CD4-positive, alpha-beta T cell treated with Interleukin-15 for 1 hour (primary cell): ENCODE measurements around the gene GCC1.

Experiments used
- DNase-seq: peaks from one replicate; pipeline ENCODE4 v3.0.0-alpha.2; 2020

The GCC1 gene, protein sequence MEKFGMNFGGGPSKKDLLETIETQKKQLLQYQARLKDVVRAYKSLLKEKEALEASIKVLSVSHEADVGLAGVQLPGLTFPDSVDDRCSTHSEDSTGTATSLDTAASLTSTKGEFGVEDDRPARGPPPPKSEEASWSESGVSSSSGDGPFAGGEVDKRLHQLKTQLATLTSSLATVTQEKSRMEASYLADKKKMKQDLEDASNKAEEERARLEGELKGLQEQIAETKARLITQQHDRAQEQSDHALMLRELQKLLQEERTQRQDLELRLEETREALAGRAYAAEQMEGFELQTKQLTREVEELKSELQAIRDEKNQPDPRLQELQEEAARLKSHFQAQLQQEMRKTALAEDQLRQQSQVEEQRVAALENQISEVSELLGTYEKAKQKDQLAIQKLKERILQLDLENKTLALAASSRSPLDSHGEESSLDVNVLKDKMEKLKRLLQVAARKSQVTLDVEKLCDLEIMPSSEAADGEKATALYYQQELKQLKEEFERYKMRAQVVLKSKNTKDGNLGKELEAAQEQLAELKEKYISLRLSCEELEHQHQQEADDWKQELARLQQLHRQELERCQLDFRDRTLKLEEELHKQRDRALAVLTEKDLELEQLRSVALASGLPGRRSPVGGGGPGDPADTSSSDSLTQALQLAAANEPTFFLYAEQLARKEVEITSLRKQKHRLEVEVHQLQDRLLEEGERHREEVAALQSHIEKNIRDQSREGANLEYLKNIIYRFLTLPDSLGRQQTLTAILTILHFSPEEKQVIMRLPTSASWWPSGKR

DNA sequence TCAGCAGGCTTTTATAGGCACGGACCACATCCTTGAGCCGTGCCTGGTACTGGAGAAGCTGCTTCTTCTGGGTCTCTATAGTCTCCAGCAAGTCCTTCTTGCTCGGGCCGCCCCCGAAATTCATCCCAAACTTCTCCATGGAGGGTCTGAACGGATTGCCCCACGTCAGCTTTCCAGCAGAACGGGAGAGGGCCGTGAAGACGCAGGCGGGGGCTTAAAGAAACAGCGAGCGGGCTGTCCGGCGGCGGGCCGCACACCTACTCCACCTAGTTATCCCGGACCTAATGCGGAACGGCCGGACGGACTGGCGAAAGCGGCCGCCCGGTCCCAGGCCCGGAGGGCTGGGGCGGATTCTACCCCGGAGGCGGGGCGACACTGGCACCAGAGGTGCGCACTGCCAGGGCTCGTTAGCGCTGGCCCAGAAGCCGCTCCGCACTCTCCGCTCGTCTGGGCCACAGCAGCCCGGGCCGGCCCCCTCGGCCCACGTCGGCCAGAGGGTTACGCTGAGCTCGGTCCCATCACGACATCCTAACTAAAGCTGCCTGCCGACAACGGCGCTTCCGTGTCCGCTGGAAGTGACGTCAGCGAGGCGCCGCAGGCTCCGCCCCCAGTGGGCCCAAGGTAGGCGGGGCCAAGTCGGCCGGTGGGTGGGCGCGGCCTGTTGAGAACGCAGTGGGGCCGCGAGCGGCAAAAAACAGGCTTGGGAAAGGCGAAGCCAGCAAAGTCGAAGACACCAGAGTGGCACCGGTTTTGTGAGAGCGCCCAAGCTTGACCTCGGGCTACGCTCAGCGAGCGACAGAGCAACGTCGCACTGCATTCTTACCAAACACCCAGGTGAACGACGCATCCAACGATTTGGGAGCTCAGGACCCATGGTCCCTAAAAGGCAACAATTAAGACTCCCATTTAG, at the start of gene GCC1:
TSS of gene GCC1 (minus strand) at position 553 of the 910 bp plus-strand sequence. CDS start at position 139, 414 bp downstream.
- peak; percentile 92 for DNase-seq

DNA sequence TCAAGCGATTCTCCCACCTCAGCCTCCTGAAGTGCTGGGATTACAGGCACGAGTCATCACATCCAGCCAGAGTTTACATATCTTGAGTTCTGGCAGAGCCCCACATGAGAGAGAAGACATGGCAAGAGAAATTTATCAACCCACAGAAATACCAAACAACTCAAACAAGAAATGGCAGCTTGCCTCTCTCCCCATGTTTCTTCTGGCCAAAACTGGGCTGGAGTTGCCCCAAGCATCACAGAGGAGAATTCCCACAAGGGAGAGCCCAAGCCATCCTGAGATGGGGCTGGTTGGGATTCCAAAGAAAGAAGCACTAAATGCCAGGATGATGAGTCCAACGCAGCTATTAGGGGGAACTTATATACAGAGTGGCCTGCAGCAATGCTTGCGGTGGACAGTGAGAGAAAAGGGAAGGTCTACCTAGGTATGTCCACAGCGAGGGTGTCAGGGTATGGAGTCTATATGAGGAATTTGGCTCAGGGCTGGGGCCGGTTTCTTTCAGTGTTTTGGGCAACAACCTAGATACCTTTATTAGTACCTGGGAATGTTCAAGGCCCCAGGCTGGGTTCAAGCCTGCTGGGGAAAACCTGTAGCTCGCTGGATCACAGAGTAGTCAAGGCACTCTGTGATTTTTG, 47.0 kb upstream of the GCC1 start:
- no peak for DNase-seq

DNA sequence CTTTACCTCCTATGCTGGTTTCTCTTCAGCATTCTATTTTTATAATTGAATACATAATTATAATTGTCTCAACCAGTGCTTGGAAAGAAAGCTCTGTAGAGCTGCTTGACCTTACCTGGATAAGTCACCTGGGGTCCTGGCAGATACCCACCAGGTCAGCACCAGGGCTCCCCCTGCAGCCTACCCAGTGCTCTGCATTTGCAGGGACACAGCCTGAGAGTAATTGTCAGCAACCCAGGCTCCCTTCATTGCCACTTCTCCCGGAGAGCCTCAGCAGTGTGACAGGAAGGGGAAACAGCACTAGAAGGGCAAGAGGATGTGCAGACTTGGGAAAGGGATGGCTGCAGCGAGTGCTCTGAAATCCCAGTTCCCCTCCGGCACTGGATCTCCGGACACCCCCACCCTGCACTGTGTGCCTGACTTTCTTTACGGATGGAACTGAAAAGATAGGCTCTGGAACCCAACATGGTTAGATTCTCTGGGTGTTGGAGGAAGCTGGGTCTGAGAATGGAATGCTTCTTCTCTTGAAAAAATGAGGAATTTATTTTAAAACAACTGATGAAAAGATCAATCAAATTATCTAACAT, 44.0 kb upstream of the GCC1 start:
- DNase-seq = no peak

DNA sequence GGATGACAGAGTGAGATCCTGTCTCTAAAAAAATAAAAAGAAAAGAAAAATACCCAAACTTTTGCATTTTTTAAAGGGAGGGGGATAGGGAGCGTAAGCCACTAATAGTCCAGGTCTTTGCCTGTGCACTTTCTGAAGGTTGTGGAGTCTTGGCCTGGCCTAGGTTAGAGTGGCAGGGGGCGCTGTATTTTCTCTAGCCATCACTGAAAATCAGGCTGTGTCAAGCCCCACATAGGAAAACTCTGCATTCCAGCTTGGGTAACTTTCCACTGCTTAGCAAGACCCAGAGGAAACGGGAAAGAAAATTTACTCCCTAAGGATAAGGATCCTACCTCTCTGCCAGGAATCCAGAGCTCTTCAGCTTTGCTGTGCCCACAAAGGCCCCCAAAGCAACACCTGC, 43.0 kb upstream of the GCC1 start:
- DNase-seq = no peak

DNA sequence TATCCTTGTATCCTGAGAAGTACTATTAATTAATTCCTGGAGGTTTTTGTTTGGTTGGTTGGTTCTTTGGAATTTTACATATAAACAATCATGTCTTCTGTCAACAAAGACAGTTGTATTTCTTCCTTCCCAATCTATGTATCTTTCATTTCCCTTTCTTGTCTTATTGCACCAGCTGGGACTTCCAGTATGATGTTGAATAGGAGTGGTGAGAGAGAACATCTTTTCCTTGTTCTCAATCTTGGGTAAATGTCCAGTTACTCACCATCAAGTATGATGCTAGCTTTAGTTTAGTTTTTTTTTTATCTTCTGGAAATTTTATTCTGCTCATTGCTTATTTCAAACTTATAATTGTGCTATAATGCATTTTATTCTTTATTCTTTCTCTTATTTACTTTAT, 39.9 kb upstream of the GCC1 start:
- DNase-seq = no peak

DNA sequence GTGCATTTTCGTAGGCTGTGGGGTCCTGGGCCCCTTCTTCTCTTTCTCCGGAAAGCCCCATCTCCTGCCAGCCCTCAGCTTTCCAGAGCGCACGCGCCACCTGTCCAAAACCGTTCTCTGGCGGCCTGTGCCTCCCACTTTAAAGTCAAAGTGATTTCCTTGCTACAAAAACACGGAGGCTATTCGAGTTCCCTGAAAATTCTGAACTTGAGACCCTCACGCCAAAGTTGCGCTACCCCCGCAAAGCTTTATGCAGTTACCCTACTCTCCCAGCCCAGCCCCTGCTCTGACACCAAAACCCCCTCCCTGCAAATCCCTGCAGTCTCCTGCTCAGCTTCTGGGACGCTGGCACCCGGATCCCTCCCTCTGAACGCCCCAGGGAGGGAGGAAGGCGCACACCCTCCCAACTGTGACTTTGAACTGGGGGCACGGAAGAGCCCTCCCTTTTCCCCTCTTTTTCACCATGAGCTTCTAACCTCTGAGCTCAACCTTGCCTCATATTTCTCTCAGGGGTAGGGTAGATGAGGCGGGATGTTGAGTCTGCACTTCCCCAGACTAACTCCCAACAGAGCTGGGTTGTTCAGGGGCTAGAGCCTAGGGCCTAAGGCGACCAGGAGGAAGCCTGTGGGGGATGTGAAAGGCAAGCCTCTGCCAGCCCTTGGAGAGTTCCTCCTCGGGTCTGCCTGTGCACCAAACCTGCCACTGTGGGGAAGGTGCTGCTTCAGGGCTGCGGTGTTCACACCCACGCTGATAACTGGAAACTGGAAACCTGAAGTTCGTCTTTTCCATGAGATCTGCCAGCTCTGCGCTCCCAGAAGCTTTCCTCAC, 35.2 kb upstream of the GCC1 start:
- no peak for DNase-seq

DNA sequence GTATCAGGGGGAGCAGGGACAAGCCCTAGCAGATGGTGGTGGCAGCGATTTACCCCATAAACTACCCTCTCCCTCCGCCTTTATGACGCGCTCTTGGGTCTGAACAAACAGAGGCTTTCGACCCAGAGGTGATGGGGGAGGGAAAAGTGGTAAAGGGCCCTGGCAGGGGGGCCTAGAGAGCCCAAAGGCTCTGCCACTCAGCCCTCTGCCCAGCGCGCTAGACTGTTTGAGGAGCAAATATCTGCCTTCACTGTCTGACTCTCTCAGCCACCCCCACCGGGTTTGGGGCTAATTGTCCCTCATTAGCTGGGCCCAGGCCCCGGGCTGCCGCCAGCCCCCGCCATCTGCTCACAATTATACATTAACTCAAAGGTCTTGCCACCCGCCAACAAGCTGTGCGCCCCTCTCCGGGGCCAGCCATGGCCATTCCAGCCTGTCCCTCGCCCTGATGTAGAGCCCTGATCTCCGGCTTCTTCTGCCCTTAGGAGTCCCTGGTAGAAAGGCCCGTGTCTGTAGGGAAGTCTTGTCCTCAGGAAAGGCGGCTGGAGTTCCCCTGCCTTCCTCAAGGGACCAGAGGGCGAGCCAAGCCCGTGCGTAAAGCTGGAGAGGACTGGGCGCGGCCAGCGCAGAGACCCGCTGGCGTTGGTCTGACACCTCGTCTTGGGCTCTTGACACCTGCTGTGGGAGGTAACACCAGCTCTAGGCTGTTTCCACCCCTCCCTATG, 34.4 kb upstream of the GCC1 start:
- DNase-seq = no peak

DNA sequence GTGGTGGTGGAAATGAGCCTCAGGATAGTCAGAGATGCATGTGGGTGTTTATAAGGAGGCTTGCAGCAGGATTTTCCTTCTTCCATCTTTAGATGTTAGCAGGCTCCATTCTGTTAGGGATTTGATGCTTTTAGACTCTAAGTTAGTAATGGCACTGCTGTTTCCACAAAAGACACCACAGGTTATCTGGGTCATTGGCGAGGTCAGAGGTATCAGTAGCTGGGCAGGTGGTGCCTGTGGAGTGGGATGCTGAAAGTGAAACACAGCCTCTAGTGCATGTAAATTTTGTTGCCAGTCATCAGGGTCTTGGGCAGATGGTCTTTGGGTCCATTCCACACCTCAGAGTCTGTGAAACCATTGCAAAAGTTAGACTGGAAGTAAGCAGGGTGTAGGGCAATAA, 33.4 kb upstream of the GCC1 start:
- no peak for DNase-seq

DNA sequence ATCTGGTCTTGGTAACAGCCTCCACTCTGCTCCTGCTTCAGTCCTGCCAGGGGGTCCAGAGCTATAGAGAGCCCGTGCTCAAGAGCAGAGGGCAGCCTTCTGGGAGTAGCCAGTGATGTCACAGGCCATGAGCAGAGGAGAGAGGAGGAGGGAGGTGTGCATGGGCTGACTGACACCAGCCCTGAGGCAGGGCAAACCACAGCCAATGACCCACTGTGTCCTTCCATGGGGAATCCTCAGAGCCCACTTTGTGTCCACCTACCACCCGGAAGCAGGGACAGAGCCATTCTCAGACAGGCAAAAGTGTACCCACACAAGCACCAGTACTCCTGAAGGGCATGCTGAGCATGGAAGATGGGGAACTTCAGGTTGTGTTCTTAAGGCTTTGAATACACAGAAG, 32.6 kb upstream of the GCC1 start, which contains the start of gene PAX4:
TSS of gene PAX4 (minus strand) at position 101 of the 400 bp plus-strand sequence. CDS start 2,214 bp downstream, outside the sequence.
- DNase-seq = no peak

DNA sequence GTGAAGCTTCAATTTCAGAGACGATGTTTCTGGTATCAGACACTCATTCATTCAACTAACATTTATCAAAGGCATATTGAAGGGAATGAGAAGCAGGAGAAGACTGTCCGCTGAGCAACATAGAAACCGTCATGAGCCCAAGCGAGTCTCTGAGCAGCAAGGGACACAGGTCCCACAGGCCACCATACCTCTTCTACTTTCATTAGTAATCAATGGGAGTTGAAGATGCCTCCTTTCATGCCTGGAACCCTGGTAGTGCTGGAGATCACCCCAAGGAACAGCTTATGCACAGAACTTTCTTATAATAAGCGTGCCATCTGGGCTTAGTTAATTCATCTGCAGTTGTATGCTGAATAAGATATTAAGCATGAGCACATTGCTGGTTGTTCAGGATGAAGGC, 31.3 kb upstream of the GCC1 start:
- no peak for DNase-seq

DNA sequence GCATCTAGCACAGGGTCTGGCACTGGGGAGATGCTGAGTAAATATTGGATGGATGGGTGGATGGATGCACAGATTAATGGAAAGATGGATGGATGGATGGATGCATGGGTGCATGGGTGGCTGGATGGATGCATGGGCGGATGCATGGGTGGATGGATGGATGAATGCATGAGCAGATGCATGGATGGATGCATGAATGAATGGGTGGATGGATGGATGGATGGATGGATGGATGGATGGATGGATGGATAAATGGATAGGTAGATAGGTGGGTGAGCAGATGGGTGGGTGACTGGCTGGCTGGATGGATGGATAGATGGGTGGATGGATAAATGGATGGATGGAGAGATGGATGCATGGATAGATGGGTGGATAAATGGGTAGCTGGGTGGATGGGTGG, 26.9 kb upstream of the GCC1 start:
- no peak for DNase-seq

DNA sequence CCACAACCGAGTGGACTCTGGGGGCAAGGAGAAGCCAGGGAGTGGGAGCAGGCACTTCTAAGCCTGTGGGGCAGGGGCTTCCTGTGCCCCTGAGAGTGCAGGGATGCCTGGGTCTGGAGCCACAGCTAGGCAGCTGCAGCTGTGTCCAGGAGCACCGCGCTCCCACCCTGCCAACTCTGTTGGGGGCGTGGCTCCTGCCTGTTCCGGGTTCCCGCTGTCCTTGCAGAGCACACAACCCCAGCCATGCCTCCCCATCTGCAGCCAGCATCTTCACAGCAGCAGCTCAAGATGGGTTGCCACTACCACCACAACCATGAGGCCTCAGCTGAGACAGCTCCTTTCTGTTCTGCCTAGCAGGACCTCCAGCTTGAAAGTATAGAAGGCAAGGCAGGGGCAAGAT, 23.9 kb upstream of the GCC1 start:
- DNase-seq = no peak

DNA sequence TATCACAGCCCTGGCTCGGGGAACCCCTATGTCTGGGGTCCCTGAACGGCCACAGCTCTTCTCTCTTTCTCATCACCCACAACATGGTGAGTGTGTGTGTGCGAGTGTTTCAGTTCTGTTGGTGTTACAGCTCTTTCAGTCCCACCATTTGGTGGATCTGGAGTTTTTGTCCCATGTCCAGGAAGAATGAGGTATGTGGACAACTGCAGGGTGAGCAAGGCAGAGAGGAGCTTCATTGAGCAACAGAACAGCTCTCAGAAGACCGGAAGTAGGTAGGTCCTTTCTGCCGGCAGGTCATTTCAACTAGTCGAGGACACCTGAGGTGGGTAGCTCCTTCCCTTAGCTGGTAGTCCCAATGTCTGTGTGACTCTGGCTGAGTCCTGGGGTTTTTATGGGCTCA, 23.1 kb upstream of the GCC1 start:
- DNase-seq = no peak

DNA sequence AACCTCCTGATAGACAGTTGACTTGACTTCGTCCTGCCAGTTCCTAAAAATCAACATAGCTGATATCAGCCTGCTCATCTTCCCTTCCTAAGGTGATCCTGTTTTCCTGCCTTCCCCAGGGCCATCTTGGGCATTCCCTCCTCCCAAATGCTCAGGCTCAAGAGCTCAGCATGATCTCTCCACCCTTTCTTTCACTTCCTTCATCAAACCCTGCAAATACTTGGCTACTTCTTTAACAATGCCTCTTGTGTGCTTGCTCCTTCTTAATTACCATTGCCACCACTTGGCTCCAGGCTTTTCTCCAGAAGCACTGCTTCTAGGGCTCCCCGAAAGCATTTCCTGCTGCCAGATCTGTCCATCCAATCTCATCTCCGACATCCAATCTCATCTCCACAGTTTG, 15.5 kb upstream of the GCC1 start:
- no peak for DNase-seq

DNA sequence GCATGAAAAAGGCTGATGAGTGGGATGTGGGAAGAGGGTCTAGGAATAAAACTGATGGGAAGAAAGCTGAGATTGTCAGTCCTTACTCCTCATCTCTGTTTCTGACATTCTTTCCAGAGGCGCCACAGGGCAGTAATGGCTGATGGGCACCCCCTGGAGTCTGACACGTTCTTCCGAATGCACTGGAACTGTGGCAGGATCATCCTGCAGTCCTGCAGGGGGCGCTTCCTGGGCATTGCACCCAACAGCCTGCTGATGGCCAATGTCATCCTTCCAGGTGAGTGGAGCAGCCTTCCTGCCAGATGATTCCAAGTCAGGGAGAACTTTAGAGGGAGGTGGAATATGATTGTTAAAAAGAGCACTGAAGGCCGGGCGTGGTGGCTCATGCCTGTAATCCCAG, 12.9 kb upstream of the GCC1 start:
- no peak for DNase-seq

DNA sequence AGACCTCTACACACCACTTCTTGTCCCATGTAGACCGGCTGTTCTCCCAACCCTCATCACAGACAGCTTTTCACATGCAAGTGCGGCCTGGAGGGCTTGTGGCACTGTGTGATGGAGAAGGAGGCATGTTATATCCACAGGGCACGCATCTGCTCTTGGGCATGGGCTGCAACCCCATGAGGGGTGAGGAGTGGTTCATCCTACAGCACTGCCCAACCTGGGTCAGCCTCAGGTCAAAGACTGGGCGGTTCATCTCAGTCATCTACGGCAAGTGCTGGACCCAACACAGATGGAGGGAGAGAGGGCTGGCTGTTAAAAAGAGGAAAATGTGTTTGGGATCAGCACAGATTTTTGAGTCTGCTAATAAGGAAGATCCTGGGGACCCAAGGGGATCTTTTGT, 10.3 kb upstream of the GCC1 start:
- DNase-seq = no peak

DNA sequence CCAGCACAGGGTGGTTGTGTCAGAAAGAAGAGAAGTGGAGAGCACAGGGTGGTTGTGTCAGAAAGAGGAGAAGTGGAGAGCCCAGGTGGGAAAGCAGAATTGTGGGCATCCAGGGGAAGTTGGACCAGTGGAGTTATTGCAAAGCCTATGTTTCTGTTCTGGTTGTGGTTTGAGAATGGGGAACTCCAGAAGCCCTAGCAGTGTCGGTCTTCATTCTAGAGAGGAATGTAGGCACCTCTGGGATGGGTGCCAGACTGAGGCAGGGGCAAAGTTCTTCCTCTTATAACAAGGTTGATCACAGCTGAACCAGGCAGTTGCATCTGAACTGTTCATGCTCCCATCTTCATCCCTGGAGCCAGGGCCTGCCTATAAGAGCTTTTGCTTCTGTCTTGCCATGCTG, 9.1 kb upstream of the GCC1 start:
- DNase-seq = peak; percentile 39

DNA sequence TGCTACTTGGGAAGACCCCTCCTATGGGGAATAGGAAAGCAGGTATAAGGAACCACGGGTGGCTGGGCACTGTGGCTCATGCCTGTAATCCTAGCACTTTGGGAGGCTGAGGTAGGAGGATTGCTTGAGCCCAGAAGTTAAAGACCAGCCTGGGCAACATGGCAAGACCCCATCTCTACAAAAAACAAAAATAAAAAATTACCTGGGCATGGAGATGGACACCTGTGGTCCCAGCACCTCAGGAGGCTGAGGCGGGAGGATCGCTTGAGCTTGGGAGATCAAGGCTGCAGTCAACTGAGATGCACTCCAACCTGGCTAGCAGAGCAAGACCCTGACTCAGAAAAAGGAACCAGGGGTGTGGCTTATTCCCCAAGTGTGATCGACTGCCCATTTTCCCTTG, 7.2 kb upstream of the GCC1 start:
- no peak for DNase-seq

DNA sequence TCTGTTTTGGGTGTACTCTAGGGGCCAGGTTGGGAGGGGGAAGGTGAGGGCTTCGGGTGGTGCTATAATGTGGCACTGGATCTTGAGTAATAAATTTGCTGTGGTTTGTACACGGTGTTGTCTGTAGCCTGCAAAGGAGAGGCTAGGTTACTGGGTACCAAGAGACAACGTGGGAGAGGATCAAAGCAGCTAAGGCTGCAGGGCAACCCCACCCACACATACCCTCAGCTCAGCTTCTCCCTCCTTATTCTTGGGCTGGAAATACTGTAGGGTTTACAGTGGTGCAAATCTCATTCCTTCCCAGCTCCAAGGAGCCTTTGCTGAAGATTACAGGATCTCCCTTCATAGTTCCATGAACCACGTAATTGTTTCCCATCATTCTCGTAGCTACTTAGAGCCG, 6.2 kb upstream of the GCC1 start:
- no peak for DNase-seq

DNA sequence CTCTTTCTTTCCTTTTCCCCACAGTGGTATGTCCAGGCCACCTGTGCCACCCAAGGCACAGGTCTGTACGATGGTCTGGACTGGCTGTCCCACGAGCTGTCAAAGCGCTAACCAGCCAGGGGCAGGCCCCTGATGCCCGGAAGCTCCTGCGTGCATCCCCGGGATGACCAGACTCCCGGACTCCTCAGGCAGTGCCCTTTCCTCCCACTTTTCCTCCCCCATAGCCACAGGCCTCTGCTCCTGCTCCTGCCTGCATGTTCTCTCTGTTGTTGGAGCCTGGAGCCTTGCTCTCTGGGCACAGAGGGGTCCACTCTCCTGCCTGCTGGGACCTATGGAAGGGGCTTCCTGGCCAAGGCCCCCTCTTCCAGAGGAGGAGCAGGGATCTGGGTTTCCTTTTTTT, 5.8 kb upstream of the GCC1 start:
- DNase-seq = no peak

DNA sequence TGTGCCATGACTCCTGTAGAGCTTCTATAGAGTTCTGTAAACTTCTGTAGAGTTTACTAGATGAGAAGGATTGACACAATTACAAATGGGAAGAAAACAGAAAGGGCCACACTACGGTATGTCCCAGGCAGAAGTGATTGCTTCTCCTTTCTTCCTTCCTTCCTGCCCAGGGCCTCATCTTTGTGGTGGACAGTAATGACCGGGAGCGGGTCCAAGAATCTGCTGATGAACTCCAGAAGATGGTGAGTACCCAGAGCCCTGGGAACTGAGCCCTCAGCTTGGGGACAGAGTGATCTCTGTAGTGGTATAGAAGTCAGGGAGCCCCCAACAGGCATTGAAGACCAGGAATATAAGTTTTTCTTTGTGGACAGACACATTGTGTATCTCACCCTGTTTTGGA, 4.5 kb upstream of the GCC1 start:
- DNase-seq = no peak
